Measurements from ENCODE around the gene PDZK1IP1.
"Not testable (repeated sequence)": the region's sequence is repeated elsewhere in the genome, so short reads cannot be mapped to it uniquely, and the experiment has no call there.

PDZK1IP1 gene

DNA sequence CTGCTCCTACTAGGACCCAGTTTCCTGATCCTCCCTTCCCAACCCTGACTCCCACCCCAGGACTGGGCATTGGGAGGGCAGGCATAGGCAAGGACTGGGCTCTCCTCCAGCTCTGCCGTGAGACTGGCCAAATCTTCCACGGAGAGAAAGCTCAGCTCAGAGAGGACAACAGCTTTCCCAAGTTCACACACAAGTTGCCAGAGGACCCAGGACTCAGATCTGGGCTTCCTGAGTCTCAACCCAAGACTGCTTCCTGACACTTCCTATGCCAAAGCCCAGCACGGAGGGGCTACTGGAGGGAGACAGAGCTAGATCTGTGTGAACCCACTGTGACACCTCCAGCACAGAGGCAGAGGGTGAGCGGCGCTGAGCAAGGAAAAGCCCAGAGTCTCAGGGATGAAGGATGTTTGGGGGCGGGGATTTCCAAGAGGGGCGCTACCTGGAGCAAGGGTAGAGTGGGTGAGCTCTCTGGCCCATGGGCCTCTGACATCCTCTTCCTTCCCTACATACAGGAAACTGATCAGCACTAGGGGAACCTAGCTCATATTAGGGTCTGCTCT lies 7.1 kb downstream of the PDZK1IP1 start:
- in situ Hi-C loops (cut with MboI; ENCODE audit: low sequenced_read_pairs): loop anchor here (25.0 kb wide), 1 partner anchor 530 kb away; no protein-coding TSS in a partner anchor

DNA sequence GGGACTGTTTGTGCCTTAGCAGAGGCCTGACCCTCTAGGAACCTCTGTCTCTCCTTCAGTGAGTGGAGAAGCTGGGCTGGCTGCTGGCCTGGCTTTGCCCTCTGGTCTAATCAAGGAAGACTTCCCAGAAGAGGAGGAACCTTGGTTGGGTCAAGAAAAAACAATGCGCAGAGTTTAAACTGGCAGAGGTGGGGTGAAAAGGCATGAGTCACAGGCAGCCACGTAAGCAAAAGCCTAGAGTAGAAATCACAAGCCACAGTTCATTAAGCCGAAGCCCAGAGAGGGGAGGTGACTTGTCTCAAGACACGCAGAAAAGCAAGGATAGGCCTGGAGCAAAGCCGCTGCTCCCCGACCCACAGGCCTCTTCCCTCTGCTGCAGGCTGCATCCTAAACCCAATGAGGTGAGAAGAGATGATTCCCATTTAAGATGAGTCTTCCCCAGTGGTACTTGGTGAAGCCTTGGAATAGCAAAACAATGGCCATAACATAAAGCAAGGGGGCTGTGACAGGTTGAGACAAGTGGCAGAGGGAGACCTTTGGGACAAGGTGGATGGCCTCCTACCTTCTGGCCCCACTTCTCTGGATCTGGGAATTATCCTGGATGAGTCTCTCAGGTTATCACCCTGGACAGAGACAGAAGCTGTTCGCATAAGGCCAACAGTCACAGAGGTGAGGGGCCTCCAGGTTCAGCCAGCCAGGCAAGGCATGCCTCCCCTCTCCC lies 7.7 kb downstream of the PDZK1IP1 start:
- in situ Hi-C loops (cut with MboI; ENCODE audit: low sequenced_read_pairs): loop anchor here (25.0 kb wide), 1 partner anchor 530 kb away; no protein-coding TSS in a partner anchor

DNA sequence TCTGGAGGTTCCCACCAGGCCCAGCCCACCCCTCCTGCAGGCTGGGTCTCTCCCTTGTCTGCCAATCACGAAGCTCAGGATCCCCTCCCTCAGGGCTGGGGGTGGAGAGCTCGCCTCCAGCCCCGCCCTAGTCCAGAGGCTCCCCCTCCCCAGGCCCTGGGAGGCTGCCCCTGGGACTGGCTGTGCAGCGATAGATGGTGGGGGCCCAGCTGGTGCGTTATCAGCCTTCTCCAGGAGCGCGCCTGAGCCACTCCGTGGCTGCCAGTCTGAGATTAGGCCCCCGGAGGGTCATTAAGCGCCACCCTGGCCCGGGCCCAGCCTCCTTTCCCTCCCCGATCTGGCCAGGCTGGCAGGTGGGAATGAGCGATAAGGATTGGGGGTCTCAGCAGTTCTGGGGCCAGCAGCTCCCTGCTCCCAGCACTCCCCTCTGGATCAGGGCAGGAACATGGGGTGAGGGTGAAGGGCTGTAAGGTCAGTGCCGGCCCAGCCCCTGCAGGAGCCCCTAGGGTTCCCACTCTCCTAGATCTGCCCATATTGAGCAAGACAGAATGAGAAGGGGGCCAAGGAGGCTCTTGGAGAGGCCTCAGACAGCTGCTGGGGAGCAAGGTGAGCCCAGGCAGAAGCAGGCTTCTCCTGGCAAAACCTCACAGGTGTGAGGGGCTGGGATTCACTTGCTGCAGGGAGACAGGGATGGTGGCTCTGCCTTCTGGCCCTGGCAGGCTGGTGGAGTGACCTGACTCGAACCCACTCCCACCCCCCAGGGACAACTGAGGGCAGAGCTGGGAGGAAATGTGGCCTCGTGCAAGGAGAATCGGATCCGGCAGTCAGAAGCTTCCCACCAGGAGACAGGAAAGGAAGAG lies 8.5 kb downstream of the PDZK1IP1 start:
- in situ Hi-C loops (cut with MboI; ENCODE audit: low sequenced_read_pairs): loop anchor here (25.0 kb wide), 1 partner anchor 531 kb away; no protein-coding TSS in a partner anchor

DNA sequence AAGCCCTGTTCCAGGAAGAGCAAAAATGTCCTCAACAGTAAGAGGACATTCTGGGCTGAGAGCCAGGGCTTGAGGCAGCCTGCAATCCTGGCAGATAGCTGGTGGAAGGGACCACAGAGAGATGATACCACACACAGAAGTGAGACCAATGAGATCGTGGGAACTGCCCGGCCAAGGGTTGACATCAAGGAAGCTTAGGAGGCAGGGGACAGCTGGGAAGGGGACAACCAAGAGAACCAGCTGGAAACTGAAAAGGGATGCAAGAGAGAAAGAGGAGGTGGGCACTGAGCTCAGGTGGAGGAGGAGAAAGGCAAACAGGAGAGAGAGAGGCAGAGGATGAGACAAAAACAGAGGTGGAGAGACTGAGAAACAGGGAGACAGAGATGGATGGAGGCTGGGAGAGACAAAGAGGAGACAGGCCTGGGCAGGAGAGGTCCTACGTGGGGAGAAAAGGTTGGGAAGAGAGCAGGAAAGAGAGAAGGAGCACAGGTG lies 9.2 kb downstream of the PDZK1IP1 start:
- in situ Hi-C loops (cut with MboI; ENCODE audit: low sequenced_read_pairs): loop anchor here (25.0 kb wide), 1 partner anchor 532 kb away; no protein-coding TSS in a partner anchor

DNA sequence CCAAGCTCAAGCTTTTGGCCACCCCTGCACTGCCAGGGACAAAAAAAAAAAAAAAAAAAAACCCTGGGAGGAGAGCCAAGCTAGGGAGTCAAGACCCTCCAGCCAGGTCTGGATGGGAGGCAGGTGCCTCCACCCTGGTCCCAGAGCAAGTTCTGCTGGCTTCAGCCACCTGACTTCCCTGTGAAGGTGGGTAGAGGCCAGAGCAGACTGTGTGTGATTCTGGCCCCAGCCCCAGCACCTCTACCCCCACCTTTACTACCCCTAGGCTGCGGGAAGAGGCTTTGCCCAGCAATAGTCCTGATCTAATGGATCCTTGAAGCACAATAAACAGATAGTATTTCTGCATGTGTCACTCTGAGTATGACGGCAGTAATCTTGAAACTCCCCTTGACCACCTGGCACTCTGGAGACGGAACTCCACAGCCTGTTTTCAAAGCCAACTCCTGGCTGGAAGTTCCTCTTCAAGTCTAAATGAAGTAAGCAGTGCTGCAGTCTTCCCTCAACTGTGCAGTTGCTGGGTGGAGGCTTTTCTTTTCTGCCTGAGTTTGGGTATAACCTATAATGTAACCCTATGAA lies 9.8 kb downstream of the PDZK1IP1 start:
- in situ Hi-C loops (cut with MboI; ENCODE audit: low sequenced_read_pairs): loop anchor here (25.0 kb wide), 1 partner anchor 532 kb away; no protein-coding TSS in a partner anchor

DNA sequence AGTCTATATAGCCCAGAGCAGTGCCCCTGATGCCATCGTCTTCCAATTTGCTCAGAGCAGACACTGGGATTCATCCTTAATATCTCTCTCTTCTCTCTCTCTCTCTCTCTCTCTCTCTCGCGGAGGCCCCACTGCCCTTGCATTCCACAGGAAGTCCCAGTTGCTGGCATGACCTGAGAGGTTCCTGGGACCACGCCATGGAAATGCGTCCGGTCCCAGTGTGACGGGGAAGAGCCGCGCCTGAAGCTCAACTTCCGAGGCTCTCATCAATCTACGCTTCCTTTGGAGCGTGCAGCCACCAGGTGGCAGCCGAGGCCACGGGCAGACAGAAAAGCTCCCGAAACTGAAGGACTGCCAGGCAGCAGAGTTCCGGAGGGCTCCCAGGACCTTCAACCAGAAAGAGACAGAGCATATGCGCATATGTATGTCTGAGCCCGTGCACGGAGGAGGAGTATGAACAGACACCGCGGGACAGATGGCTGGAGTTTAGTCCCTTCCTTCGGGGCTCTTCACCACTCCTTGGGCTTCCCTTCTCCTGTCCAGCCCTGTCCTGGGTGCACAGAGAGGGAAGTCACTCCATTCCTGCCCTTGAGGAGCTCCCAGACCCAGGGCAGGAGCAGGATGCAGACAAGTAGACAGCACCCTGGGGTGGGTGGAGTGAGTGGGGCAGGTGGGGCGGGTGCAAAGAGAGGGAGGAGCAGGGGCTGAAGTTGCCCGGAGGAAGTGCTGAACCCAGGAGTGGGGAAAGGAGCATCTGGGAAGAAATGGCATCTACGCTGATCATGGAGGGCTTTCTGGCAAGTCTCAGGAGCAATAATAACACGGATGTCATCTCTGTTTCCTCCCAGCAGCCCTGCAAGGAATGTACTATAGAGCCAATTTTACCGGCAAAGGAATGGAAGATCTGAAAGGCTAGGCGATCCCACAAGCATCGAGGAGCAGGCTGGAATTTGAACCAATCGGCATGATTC lies 10.5 kb downstream of the PDZK1IP1 start:
- in situ Hi-C loops (cut with MboI; ENCODE audit: low sequenced_read_pairs): loop anchor here (25.0 kb wide), 1 partner anchor 533 kb away; no protein-coding TSS in a partner anchor

DNA sequence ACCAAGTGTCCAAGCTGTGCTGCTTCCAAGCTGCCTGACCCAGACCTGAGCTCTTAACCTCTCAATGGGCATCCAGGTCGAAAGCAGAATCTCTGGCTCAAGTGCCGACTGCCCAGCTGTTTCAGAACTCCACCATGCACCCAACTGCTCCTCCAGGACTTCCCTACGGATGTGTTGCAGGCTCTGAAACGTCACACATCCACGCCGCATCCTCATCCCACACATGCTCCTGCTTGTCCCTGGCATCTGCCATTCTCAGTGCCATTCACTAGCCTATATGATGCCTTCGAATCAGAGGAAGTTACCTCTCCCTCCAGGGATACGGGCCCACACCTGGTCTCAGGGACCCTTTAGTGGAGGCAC lies 11.2 kb downstream of the PDZK1IP1 start:
- in situ Hi-C loops (cut with MboI; ENCODE audit: low sequenced_read_pairs): loop anchor here (25.0 kb wide), 1 partner anchor 534 kb away; no protein-coding TSS in a partner anchor

DNA sequence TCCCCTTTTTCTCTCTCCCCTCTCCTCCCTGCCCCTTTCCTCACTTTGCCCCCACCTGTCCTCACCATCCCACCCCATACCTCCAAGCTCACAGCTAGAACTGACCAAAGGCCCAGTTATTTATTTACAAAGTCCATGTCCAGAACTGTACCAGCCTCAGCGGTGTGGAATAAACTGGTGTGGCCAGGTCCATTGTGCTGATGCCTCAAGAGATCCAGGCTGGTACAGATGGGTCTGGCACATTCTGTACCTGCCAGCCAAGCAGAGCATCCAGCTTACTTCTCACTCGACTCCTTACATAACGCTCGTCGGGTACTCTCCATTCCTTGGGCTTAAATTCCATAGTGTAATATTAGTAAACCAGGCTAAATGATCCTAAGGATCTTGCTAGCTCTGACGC lies 11.8 kb downstream of the PDZK1IP1 start:
- in situ Hi-C loops (cut with MboI; ENCODE audit: low sequenced_read_pairs): loop anchor here (25.0 kb wide), 1 partner anchor 534 kb away; no protein-coding TSS in a partner anchor

DNA sequence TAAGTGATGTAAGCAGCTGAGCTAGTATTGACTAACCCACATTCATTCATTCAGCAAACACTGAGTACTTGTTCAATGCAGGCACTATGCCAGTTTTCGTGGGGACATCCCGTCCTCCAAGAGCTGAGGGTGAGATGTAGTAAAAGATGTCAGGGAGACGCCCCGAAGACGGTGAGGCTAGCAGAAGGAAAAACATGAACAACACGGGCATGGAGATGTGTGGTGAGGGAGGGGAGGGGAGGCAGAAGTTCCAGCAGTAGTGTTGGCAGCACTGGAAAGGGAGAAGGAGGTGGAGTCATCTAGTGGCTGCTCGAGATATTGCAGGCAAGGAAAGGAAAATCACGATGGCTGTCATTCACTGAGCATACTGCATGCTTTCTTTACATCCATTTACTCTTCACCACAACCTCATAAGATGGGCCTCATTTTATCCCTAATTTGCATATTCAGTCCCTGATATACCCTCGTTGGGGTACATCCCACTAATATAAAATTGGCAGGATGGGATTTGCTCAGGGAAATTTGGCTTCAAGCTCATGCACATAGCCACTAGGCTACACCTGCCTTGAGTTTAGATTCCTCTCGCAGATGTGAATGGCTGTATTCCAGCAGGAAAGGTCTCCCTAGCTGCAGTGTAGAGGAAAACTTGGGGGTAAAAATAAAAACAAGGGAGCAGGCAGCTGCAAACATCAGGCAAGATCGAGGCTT lies 14.5 kb downstream of the PDZK1IP1 start:
- in situ Hi-C loops (cut with MboI; ENCODE audit: low sequenced_read_pairs): loop anchor here (25.0 kb wide), 1 partner anchor 537 kb away; no protein-coding TSS in a partner anchor

DNA sequence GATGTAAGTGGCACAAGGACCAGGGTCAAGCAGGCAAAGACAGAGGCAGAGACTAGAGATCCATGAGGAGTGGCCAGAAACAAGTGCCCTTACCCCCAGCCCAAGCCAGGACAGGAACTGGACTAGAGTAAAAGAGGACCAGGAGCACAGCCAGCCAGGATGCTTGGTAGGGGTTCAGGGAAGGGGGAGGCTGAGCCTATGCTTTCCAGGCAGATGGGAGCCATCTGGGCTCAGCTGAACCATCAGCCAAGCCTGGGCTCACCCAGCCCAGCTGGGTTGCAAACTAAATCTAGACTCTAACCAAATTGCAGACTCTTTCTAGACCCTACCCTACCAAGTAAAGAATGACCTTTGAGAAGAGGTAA lies 15.2 kb downstream of the PDZK1IP1 start:
- in situ Hi-C loops (cut with MboI; ENCODE audit: low sequenced_read_pairs): loop anchor here (25.0 kb wide), 1 partner anchor 538 kb away; no protein-coding TSS in a partner anchor

DNA sequence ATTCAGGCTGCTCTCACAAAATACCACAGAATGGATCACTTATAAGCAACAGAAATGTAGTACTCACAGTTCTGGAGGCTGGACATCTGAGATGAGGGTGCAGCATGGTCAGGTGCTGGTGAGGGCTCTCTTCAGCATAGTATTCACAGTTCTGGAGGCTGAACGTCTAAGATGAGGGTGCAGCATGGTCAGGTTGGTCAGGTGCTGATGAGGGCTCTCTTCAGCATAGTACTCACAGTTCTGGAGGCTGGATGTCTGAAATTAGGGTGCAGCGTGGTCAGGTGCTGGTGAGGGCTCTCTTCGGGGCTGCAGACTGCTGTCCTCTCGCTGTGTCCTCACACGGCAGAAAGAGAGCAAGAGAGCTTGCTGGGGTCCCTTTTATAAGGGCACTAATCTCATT lies 17.1 kb downstream of the PDZK1IP1 start:
- in situ Hi-C loops (cut with MboI; ENCODE audit: low sequenced_read_pairs): no loop called here

DNA sequence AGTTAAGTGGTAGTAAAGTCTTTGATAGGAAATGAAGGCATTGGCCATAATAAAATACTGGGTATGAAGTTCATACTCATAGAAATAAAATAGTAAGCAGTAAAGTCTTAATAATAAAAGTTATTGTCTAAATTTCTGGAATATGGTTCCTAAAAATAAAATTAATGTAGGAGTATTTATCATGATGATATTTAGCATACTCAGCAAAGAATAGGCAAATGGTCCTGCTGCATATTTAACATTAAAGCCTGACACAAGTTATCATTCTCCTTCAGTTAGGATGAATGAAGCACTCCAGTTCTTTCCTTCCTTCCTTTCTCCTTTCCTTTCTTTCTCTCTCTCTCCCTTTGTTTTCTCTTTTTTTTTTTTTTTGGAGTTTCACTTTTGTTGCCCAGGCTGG lies 25.3 kb downstream of the PDZK1IP1 start:
- in situ Hi-C loops (cut with MboI; ENCODE audit: low sequenced_read_pairs): no loop called here

DNA sequence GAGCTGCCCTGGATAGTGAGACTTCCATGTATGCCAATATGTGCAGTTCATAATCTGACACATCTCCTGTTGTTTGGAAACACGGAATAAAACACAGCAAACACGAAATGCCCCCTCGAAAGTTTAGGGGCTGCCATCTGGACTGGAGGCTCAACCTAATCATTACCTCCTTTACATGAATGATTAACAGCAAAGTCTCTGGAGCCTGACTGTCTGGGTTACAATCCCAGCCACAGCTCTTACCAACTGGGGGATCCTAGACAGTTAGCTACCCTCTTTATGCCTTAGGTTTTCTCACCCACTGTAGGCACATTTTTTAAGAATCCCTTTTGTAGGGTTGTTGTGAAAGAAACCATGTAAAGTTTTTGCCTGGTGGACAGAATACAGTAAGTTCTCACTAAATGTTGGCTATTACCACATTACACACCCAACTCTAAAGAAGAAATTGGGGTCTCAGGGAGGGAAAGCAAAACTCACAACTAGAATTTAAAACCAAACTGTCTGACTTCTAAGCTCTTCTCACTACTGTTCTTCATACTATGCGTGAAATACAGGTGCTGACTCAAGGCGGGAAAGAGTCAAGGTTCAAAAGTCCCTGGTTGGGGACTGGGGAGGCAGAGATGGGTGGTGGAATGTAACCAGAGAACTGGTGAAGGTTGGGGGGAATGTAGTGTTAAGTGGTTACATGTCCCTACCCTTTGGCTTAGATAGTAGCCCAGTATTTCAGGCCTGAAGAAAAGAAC lies 28.4 kb downstream of the PDZK1IP1 start:
- in situ Hi-C loops (cut with MboI; ENCODE audit: low sequenced_read_pairs): no loop called here

DNA sequence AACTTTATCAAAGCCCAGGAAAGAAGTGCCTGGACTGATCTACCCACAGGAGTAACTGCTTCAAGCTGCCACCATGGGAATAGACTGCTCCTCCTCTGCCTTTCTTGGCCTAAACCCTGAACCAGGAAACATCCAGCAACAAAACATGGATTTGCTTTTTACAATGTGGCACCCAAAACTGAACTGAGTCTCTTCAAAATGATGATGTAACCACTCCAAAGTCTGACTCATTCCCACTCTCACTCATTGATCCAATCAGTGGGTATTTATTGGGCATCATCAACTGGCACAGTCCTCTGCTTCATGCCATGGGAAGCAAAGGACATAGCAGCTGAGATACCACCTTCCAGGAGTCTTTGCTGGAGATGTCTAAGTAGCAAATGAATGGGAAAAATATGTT lies 29.1 kb downstream of the PDZK1IP1 start:
- in situ Hi-C loops (cut with MboI; ENCODE audit: low sequenced_read_pairs): no loop called here

DNA sequence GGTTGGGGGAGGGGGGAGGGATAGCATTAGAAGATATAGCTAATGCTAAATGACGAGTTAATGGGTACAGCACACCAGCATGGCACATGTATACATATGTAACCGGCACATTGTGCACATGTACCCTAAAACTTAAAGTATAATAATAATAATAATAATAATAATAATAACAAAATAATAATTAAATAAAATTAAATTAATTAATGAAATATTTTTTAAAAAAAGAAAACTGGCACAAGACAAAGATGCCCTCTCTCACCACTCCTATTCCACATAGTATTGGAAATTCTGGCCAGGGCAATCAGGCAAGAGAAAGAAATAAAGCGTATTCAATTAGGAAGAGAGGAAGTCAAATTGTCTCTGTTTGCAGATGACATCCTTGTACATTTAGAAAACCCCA lies 31.9 kb downstream of the PDZK1IP1 start:
- in situ Hi-C loops (cut with MboI; ENCODE audit: low sequenced_read_pairs): not testable (repeated sequence)

DNA sequence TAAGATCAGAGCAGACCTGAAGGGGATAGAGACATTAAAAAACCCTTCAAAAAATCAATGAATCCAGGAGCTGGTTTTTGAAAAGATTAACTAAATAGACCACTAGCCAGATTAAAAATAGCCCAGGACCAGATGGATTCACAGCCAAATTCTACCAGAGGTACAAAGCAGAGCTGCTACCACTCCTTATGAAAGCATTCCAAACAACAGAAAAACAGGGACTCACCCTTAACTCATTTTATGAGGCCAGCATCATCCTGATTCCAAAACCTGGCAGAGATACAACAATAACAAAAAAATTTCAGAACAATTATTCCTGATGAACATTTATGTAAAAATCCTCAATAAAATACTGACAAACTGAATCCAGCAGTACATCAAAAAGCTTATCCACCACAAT lies 33.4 kb downstream of the PDZK1IP1 start:
- in situ Hi-C loops (cut with MboI; ENCODE audit: low sequenced_read_pairs): not testable (repeated sequence)

DNA sequence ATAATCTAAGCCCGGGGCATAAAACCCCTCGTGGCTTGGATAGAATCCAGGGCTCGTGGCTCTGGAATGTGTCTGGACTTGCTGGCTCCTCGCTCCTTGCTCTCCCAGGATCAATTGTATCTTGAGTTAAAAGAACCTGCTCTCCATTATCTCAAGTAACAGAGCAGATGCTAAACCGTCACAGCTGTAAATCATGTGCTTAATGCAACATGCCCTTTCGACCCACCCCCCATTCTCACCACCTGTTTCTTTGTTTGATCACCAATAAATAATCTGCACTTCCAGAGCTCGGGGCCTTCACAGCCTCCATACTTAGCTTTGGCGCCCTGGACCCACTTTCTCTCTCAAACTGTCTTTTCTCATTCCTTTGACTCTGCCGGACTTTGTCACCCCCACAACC lies 40.7 kb downstream of the PDZK1IP1 start:
- in situ Hi-C loops (cut with MboI; ENCODE audit: low sequenced_read_pairs): not testable (repeated sequence)

DNA sequence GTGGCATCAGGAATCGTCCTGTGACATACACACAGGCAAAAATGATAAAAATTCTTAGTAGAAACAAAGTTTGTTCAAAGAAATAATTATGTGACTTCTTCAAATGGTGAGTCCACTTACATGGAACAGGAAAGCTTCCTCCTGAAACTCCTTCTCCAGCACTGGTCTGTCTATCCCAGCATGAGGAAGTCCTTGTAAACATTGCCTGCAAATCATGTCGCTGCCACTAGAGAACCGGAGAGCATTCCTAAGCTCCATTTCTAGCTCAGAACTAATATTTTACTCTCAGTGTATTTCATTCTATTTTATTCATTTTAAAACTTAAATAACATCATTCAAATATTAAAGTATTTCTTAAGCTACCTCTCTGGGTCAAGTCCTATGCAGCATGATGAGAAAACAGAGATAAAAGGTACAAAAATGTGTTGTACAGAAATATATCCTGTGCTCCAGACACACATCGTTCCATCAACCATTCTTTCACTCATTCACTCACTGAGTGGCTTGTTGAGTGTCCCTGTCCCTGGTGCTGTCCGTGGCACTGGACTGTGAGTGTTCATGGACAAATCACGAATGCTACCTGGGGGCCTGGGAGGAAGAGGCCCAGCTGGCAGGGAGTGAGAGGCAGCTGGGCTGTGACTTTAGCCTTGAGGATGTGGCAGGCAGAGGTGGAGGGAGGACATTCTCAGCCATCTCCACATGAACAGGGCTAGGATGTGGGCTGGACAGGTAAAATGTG lies 42.6 kb downstream of the PDZK1IP1 start:
- in situ Hi-C loops (cut with MboI; ENCODE audit: low sequenced_read_pairs): no loop called here
